B cell (primary cell): ENCODE data around the gene BDH2. TPM values are rescaled to one million over a fixed set of nuclear protein-coding genes. Genes with fewer than 3 reads are reported as not detected.

Source experiments
- ATAC-seq: fragments of 200-7000 bp; cut with Tn5 transposase; one replicate; pipeline ENCODE4 v1.10.0; 2021; ENCODE audit warnings: low read depth, mild to moderate bottlenecking, moderate number of reproducible peaks, moderate library complexity
- CTCF ChIA-PET: fragments of 350-600 bp; sonication (Branson Sonifier 250); formaldehyde crosslinking; loops from one replicate; lab custom pipeline; 2021; ENCODE audit warnings: antibody characterized with exemption, inconsistent platforms; lab: Charles Lee
- POLR2A ChIA-PET: fragments of 350-600 bp; sonication (Branson Sonifier 250); formaldehyde crosslinking; loops from one replicate; lab custom pipeline; 2021; ENCODE audit warnings: antibody characterized with exemption; lab: Charles Lee
- DNase-seq: peaks from one replicate; pipeline ENCODE4 v3.0.0; 2013
- H2AFZ ChIP-seq: 2 replicates; pipeline ENCODE4 v1.6.1; 2012; ENCODE audit warnings: mild to moderate bottlenecking, low read depth, low read length; ENCODE audit not compliant: insufficient read depth, poor library complexity, severe bottlenecking
- H3K27ac ChIP-seq, 2 donors: 1 replicate in 1 of 2; 2 replicates in 1 of 2; pipeline ENCODE4 v1.5.1; 2012 to 2013; ENCODE audit warnings: low read length in 2 of 2, mild to moderate bottlenecking in 2 of 2, moderate library complexity in 1 of 2
- H3K27me3 ChIP-seq, 4 experiments: fragments of 200-600 bp in 1 of 4; sonication (generic) in 1 of 4; replicated peaks in 1 of 4; 1 replicate in 2 of 4; 2 replicates in 2 of 4; pipeline versions ENCODE4 v1.6.1 to v1.7.0; 2013 to 2016; ENCODE audit warnings: low read length in 3 of 4, mild to moderate bottlenecking in 2 of 4, mixed read lengths in 1 of 4, moderate library complexity in 1 of 4; ENCODE audit not compliant: insufficient read depth in 4 of 4, control insufficient read depth in 3 of 4; ENCODE audit errors: control extremely low read depth in 1 of 4
- H3K36me3 ChIP-seq, 2 experiments: replicated peaks in 1 of 2; 1 replicate in 1 of 2; 2 replicates in 1 of 2; pipeline versions ENCODE4 v1.6.1 to v1.7.1; 2013; ENCODE audit warnings: low read length in 1 of 2; ENCODE audit not compliant: insufficient read depth in 2 of 2, control insufficient read depth in 1 of 2; ENCODE audit errors: control extremely low read depth in 1 of 2, extremely low read depth in 1 of 2
- H3K4me1 ChIP-seq, 2 donors: fragments of 200-600 bp in 1 of 2; sonication (generic) in 1 of 2; 1 replicate in 1 of 2; 2 replicates in 1 of 2; pipeline versions ENCODE4 v1.5.1 to v1.6.1; 2013 to 2017; ENCODE audit warnings: low read length in 2 of 2; ENCODE audit not compliant: control insufficient read depth in 2 of 2, insufficient read depth in 2 of 2
- H3K4me2 ChIP-seq: replicated peaks from 2 replicates; pipeline ENCODE3; 2012; ENCODE audit warnings: mild to moderate bottlenecking, low read depth, low read length; ENCODE audit not compliant: poor library complexity, severe bottlenecking
- H3K4me3 ChIP-seq, 5 experiments: fragments of 200-600 bp in 1 of 5; sonication (generic) in 1 of 5; 1 replicate in 3 of 5; 2 replicates in 2 of 5; pipeline versions ENCODE4 v1.5.1 to v1.7.0; 2011 to 2016; ENCODE audit warnings: low read length in 4 of 5, mild to moderate bottlenecking in 4 of 5, low read depth in 2 of 5, control low read depth in 1 of 5, moderate library complexity in 1 of 5; ENCODE audit not compliant: insufficient read depth in 1 of 5; ENCODE audit errors: control extremely low read depth in 1 of 5, extremely low read depth in 1 of 5
- H3K79me2 ChIP-seq: fragments of 200-600 bp; sonication (generic); one replicate; pipeline ENCODE4 v1.6.0; 2016; ENCODE audit warnings: low read length; ENCODE audit not compliant: control insufficient read depth, insufficient read depth
- H3K9ac ChIP-seq: fragments of 200-600 bp; sonication (generic); 2 replicates; pipeline ENCODE4 v1.6.1; 2017; ENCODE audit warnings: mild to moderate bottlenecking, low read length, moderate library complexity
- H3K9me3 ChIP-seq, 3 donors: one replicate each; pipeline versions ENCODE4 v1.6.1 to v1.7.1; 2013; ENCODE audit warnings: low read length in 2 of 3; ENCODE audit not compliant: control insufficient read depth in 2 of 3, insufficient read depth in 1 of 3; ENCODE audit errors: control extremely low read depth in 1 of 3
- H4K20me1 ChIP-seq: 2 replicates; pipeline ENCODE4 v1.6.0; 2012; ENCODE audit warnings: mild to moderate bottlenecking, low read length; ENCODE audit not compliant: insufficient read depth, control insufficient read depth, poor library complexity, severe bottlenecking
- H3K27ac Mint-ChIP-seq: one replicate; pipeline ENCODE4 v1.8.0; 2021; ENCODE audit warnings: mixed read lengths
- H3K27me3 Mint-ChIP-seq: one replicate; pipeline ENCODE4 v1.8.0; 2021; ENCODE audit warnings: mixed read lengths
- H3K4me1 Mint-ChIP-seq: one replicate; pipeline ENCODE4 v1.8.0; 2021; ENCODE audit warnings: mixed read lengths
- H3K4me3 Mint-ChIP-seq: one replicate; pipeline ENCODE4 v1.8.0; 2021; ENCODE audit warnings: mixed read lengths
- H3K9me3 Mint-ChIP-seq: one replicate; pipeline ENCODE4 v1.8.0; 2022; ENCODE audit warnings: mixed read lengths; ENCODE audit not compliant: insufficient read depth
- CTCF ChIP-seq: fragments of 200-600 bp; IDR thresholded peaks from one replicate; pipeline ENCODE4 v1.8.0; 2022; ENCODE audit warnings: antibody characterized with exemption, mild to moderate bottlenecking
- EZH2 ChIP-seq: IDR thresholded peaks from 2 replicates; pipeline ENCODE4 v1.6.1; 2012; ENCODE audit warnings: borderline replicate concordance, low read depth, mild to moderate bottlenecking, moderate library complexity, low read length; ENCODE audit not compliant: insufficient read depth, poor library complexity, severe bottlenecking
- WGBS: methylation state at CpG from one replicate; pipeline ENCODE4 v1.1.5; 2013; ENCODE audit warnings: missing lambda C conversion rate; ENCODE audit not compliant: insufficient coverage; 5-methylcytosine and 5-hydroxymethylcytosine counted together
- intact Hi-C: fragments of 100-400 bp; cut with micrococcal nuclease; formaldehyde crosslinking; loops from one replicate; pipeline ENCODE4 v1.10.0; 2022
- polyA plus RNA-seq: library from polyadenylated mRNA; depleted of rRNA; stranded (reverse); fragments of >200 nt; gene quantifications from 2 replicates; pipeline ENCODE4 v1.2.3, GENCODE V29; 2012
- total RNA-seq, 2 donors: library from RNA; stranded (reverse); fragments of 120-200 nt in 1 of 2; gene quantifications; 1 replicate in 1 of 2; 2 replicates in 1 of 2; pipeline versions ENCODE4 v1.2.3 to v1.2.4, GENCODE V29; 2013 to 2022

Gene BDH2
- total and polyA plus RNA-seq, 2 donors (not counting 1 experiment from before 2014, with no cell fraction given): 8.8 to 9.1 TPM

GRCh38 chr4:103073792-103074438 lies 25.7 kb downstream of the BDH2 start:
- Histone ChIP-seq H3K36me3 (no peaks in the 10 kb centered on the region), H3K4me2 (peak overlapping the region; percentile 93), H3K27ac (no peak overlapping the region), H2AFZ (no peak overlapping the region), H3K79me2 (peaks cover 42% of the 10 kb centered on the region), H3K27me3 (no peaks in the 10 kb centered on the region), H3K4me1 (peaks cover 27 to 31% of the 10 kb centered on the region in 2 donors), H3K4me3 (peak overlapping the region in 1 of 5 experiments; percentile 81), H4K20me1 (no peaks in the 10 kb centered on the region), H3K9ac (no peak overlapping the region), H3K9me3 (no peaks in the 10 kb centered on the region)
- H3K4me1 Mint-ChIP-seq: peaks cover 37% of the 10 kb centered on the region
- POLR2A ChIA-PET: interaction anchor here (2.2 kb wide), 1 partner anchor 246 kb away, joined by 9 read pairs; the partner anchor contains the start of gene UBE2D3
- WGBS: no CpG with 5 or more reads among the region's 2 CpGs
- CTCF ChIA-PET: interaction anchor here (1.5 to 1.9 kb wide), 3 partner anchors 17 to 29 kb away, joined by 6 to 7 read pairs (median 7); partner anchors contain the start of gene BDH2
- ATAC-seq (no peak), DNase-seq (no peak)
- peak overlapping the region; percentile 66 for H3K27ac Mint-ChIP-seq
- H3K9me3 Mint-ChIP-seq: no peaks in the 10 kb centered on the region
- H3K27me3 Mint-ChIP-seq: no peaks in the 10 kb centered on the region
- TF ChIP-seq EZH2: no peak
- TF ChIP-seq CTCF: no peak
- intact Hi-C loops: loop anchor here (2.0 kb wide), 2 partner anchors 25 to 313 kb away; partner anchors contain the start of genes BDH2 and MANBA
- H3K4me3 Mint-ChIP-seq: peak overlapping the region; percentile 52

DNA sequence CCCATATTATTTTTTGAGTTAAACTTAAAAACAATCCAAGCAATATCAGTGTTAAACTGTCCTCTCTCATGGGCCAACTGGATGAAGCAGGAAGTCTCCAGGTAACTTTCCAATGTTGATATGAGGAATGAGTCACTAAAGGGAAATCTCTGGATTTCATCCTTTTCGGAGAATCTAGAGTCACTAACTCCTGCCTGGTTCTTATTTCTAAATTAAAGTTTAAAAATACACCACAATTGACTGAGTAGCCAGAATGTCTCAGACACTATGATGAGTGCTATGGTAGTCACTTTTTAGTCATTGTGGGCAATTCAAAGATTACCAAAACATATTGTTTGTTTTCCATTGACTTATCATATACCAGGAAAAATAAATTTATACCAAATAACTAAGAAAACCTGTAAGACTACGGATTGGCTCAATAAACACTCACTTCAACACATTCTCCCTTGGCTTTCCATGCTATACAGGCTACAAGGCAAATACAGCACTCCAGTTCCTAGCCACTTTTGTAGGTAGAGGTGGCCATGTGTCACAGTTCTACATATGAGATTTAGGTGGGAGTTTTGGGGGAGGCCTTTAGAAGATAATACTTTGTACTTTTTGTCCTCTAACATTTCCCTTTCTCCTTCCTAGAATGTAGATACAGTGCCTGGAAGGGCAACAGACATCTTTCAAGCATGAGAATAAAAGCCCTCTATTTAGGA lies 31.6 kb downstream of the BDH2 start:
- Mint-ChIP-seq H3K4me1 (peaks cover 7% of the 10 kb centered on the region), H3K9me3 (no peaks in the 10 kb centered on the region), H3K27me3 (no peaks in the 10 kb centered on the region), H3K4me3 (no peak overlapping the region), H3K27ac (no peak overlapping the region)
- H2AFZ ChIP-seq: no peak overlapping the region
- H3K36me3 ChIP-seq: peaks cover 0 to 2% of the 10 kb centered on the region in 2 experiments
- POLR2A ChIA-PET: no interaction called here
- DNase-seq (no peak), ATAC-seq (no peak)
- peaks cover 16% of the 10 kb centered on the region for H3K79me2 ChIP-seq
- TF ChIP-seq CTCF: no peak
- TF ChIP-seq EZH2: no peak
- no peak overlapping the region for H3K4me3 ChIP-seq
- no peak overlapping the region for H3K9ac ChIP-seq
- no peak overlapping the region for H3K4me2 ChIP-seq
- H4K20me1 ChIP-seq: no peaks in the 10 kb centered on the region
- CTCF ChIA-PET: no interaction called here
- WGBS: no CpG with 5 or more reads among the region's 2 CpGs
- H3K27me3 ChIP-seq: no peaks in the 10 kb centered on the region
- intact Hi-C loops: no loop called here
- no peak overlapping the region for H3K27ac ChIP-seq
- no peaks in the 10 kb centered on the region for H3K9me3 ChIP-seq
- H3K4me1 ChIP-seq: no peaks in the 10 kb centered on the region
